ELF-1 (cell line): ENCODE results near the gene VWA5B1.
A peak's percentile ranks its signal among the peaks of the same experiment; 100 is the strongest.

Source experiments
- DNase-seq: peaks from one replicate; pipeline ENCODE4 v3.0.0-alpha.2; 2016; ENCODE audit warnings: low read depth, low spot score

Gene VWA5B1

GRCh38 chr1:20389571-20389970 lies 98.9 kb downstream of the VWA5B1 start:
- DNase-seq: no peak

GRCh38 chr1:20390589-20391331 lies 100.1 kb downstream of the VWA5B1 start:
- DNase-seq: no peak

GRCh38 chr1:20395255-20395654 lies 104.6 kb downstream of the VWA5B1 start:
- DNase-seq: no peak

GRCh38 chr1:20398744-20399143 lies 108.1 kb downstream of the VWA5B1 start:
- no peak for DNase-seq

- DNase-seq: no peak
These were observed 108.5 kb downstream of the VWA5B1 start for GRCh38 chr1:20399196-20399595.

GRCh38 chr1:20399606-20400180 lies 109.0 kb downstream of the VWA5B1 start:
- DNase-seq: no peak

- no peak for DNase-seq
These were observed 109.9 kb downstream of the VWA5B1 start for GRCh38 chr1:20400341-20401177.

- no peak for DNase-seq
These were observed 110.8 kb downstream of the VWA5B1 start for GRCh38 chr1:20401405-20402010.

- peak; percentile 63 for DNase-seq
These were observed 112.1 kb downstream of the VWA5B1 start for GRCh38 chr1:20402585-20403422.

GRCh38 chr1:20403423-20404145 lies 112.9 kb downstream of the VWA5B1 start:
- DNase-seq: no peak

GRCh38 chr1:20404466-20404865 lies 113.8 kb downstream of the VWA5B1 start:
- DNase-seq: peak; percentile 43
